SK-N-DZ (cell line): ENCODE results near the gene CXCL9. TPM values are rescaled to one million over a fixed set of nuclear protein-coding genes. Genes with fewer than 3 reads are reported as not detected.
"Not testable (repeated sequence)": the region's sequence is repeated elsewhere in the genome, so short reads cannot be mapped to it uniquely, and the experiment has no call there.

Source experiments
- DNase-seq: peaks from one replicate; pipeline ENCODE4 v3.0.0-alpha.2; 2015; ENCODE audit warnings: low spot score
- polyA plus RNA-seq, 2 experiments: library from polyadenylated mRNA; depleted of rRNA; stranded (reverse); fragments of >200 nt; gene quantifications; 2 replicates each; pipeline ENCODE4 v1.2.3, GENCODE V29; 2014

CXCL9 gene
- not detected in 2 replicates for polyA plus RNA-seq (2014; cell fraction: cytosol; rRNA removed)
- polyA plus RNA-seq (2014; cell fraction: nucleus; rRNA removed), result not detected in 2 replicates

DNA sequence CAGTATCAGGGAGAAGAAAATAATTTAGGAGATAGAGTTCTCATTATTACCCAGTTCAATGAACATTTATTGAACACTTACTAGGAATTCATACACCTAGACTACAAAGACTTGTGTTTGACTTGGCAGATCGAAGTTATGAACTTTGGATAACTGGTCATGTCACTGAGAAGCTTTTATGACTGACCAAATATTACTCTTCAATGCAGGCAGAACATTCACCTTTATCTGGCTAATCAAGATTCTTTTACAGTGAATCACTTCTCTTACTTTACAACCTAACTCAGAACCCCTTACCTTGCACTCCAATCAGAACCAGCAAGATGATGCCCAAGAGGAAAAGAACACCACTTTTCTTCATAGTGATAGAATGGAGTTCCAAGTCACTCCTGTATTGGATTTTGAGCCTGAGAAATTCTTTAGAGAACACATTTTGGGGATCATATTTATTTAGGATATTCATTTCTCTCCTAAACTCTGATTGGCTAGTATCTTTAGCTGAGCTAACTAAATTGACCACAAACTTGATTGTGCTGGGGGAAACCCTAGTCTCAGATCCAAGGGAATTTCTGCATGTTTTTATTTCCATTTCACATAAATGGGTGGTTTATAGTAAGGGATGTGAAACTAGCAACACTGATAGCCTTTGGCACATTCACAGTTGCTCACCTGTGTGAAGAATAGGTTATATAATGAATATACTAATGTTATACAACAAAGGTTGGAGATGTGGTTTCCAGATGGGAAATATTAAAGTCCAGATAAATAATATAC lies at the start of gene CXCL9:
Gene CXCL9, minus strand, starts transcription at position 421 of the 774 bp plus-strand sequence. Its CDS starts 60 bp downstream, at position 361.
- no peak for DNase-seq

DNA sequence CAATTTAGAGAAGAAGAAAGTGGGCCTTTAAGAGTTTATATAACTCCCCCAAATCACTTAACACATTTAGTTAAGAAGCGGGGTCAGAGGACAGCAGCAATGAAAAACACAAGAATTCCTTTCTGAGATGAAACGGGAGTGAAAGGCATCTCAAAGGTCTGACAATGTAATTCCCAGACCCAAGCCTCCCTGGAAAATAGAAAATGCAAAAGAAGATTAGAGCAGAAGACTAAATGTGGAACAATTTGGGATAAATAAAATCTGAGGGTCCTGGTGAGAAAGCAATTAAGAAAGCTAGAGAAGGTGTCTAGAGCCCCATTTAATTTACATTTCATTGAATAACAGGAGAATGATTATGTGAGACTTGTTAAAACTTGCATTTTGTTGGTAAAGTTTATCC lies 48.1 kb upstream of the CXCL9 start:
- DNase-seq, result no peak

GRCh38 chr4:76055016-76055415 lies 47.7 kb upstream of the CXCL9 start:
- DNase-seq, result no peak

DNA sequence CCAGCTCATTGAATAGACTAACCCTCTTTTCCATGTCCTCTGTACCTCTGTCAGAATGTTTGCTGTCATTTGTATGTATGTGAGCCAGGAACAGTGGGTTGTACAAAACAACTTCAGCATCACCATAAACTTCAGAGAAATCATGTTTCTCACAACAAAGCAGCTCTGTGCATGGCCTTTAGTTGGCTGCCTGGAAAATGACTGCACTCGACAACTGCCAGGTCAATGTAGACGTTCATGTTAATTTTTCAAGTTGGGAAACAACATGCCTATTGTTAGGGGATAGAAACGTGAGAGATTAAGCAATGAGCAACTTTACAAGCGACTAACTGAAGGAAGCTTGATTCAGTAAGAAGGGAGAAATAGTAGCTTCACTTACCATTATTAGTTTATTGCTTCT lies 46.4 kb upstream of the CXCL9 start:
- DNase-seq, result no peak

DNA sequence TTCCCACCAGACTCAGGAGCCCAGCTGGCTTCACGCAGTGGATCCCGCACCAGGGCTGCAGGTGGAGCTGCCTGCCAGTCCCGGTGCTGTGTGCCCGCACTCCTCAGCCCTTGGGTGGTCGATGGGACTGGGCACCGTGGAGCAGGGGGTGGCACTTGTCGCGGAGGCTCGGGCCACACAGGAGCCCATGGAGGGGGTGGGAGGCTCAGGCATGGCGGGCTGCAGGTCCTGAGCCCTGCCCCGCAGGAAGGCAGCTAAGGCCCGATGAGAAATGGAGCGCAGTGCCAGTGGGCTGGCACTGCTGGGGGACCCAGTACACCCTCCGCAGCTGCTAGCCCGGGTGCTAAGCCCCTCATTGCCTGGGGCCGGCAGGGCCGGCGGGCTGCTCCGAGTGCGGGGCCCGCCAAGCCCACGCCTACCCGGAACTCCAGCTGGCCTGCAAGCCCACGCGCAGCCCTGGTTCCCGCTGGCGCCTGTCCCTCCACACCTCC lies 43.3 kb upstream of the CXCL9 start:
- DNase-seq, result not testable (repeated sequence)

GRCh38 chr4:76049860-76050416 lies 42.6 kb upstream of the CXCL9 start:
- DNase-seq, result not testable (repeated sequence)

GRCh38 chr4:76044686-76045085 lies 37.4 kb upstream of the CXCL9 start:
- not testable (repeated sequence) for DNase-seq

DNA sequence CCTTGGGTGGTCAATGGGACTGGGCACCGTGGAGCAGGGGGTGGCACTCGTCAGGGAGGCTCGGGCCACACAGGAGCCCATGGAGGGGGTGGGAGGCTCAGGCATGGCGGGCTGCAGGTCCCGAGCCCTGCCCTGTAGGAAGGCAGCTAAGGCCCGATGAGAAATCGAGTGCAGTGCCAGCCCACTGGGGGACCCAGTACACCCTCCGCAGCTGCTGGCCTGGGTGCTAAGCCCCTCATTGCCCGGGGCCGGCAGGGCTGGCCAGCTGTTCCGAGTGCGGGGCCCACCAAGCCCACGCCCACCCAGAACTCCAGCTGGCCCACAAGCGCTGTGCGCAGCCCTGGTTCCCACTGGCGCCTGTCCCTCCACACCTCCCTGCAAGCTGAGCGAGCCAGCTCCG lies 36.0 kb upstream of the CXCL9 start:
- DNase-seq, result not testable (repeated sequence)

DNA sequence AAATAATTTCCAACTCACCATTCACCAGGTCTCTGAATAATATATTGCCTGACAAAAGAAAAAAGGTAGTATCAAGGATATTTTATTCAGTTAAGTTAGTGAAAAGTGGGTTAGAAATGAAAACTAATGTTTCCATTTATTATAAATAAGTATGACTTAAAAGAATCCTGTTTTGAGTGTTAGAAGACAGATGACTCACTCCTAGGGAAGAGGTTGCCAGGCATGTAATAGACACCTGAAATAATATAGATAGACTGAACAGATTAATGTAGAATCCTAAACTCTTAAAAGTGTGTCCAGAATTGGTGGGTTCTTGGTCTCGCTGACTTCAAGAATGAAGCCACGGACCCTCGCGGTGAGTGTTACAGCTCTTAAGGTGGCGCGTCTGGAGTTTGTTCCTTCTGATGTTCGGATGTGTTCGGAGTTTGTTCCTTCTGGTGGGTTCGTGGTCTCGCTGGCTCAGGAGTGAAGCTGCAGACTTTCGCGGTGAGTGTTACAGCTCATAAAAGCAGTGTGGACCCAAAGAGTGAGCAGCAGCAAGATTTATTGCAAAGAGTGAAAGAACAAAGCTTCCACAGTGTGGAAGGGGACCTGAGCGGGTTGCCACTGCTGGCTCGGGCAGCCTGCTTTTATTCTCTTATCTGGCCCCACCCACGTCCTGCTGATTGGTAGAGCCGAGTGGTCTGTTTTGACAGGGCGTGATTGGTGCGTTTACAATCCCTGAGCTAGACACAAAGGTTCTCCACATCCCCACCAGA lies 35.1 kb upstream of the CXCL9 start:
- DNase-seq, result not testable (repeated sequence)

DNA sequence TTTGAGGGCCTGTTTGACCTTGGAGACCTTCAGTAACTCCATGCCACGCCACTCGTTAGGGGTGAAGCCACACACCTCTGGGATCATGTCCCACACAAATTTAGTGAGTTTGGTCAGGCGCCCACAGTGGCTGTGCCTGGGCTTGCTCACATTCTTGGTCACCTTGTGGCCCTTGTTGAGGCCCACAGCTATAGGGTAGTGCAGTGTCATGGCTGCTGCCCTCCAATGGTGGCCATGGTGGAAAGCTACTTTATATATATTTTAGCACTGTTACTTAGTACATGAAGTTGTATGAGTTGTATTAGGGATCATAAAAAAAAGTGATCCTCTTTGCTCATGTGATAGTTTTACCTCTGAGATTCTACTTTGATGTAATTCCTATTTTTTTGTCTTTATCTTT lies 29.5 kb upstream of the CXCL9 start:
- no peak for DNase-seq

DNA sequence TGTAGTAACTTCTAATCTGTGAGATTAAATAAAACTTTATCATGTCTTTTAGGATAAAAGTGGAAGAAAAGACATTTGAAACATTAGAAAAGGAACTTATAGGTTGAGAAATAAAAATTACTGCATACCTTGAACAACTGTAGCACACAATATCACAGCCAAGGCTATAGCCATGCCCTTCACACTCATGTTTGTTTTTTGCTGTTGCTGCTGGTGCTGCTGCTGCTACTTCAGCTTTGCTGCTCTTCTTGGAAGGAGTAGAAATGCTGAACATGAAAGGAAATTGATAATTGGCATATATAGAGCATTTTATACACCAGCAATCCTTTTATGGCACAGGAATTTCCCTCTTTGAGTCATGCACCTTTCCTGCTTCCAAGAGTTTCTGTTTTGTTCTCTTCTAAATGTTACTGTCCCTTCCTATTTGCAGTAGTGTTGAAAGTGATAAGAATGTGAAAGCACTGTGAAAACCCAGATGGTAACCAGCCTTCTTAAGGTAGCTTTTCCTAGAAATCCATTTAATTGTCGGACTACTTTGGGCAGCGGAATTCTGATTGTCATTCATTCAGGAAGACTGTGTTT lies 28.6 kb upstream of the CXCL9 start, which contains the start of gene CXCL11:
Gene CXCL11, minus strand, starts transcription at position 272 of the 582 bp plus-strand sequence. Its CDS starts 83 bp downstream, at position 189.
- no peak for DNase-seq

- DNase-seq, result no peak
Observed at GRCh38 chr4:76035141-76035540, 27.8 kb upstream of the CXCL9 start.

- no peak for DNase-seq
Observed at GRCh38 chr4:76029300-76029699, 22.0 kb upstream of the CXCL9 start.

DNA sequence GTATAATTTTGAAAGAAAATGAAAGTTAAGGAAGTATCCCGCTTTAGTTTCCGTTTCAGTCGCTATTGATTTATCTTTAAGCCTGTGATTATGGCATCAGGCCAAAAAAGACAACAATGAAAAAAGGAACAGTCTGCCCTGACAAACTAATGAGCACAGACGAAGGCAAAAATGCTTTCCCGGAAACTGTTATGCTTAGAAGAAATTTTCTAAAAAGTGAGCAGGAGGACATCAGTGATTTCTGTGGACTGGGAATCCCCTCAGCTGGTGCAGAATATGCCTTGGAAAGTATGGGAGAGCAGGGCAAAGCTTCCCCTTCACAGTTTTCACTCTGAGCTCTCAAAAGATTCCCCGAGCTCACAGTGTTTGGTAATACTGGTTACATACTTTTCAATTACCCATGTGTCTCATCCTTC lies 21.0 kb upstream of the CXCL9 start:
- DNase-seq, result no peak

GRCh38 chr4:76024065-76024464 lies 16.8 kb upstream of the CXCL9 start:
- DNase-seq, result no peak

DNA sequence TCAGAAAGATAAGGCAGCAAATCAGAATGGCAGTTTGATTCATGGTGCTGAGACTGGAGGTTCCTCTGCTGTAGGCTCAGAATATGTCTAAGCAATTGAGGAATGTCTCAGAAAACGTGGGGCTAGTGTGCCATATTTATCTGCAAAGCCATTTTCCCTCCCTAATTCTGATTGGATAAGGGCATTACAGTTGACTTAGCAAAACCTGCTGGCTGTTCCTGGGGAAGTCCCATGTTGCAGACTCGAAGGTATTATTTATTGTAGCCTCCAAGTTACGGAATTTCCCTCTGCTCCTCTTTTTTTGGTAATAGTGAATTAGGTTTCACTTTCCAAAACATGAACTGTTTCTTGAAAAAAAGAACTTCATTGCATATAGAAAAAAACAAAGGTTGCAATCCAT lies 16.1 kb upstream of the CXCL9 start, which contains the start of gene CXCL10:
Gene CXCL10, minus strand, starts transcription at position 109 of the 400 bp plus-strand sequence. Its CDS starts 66 bp downstream, at position 43.
- no peak for DNase-seq

DNA sequence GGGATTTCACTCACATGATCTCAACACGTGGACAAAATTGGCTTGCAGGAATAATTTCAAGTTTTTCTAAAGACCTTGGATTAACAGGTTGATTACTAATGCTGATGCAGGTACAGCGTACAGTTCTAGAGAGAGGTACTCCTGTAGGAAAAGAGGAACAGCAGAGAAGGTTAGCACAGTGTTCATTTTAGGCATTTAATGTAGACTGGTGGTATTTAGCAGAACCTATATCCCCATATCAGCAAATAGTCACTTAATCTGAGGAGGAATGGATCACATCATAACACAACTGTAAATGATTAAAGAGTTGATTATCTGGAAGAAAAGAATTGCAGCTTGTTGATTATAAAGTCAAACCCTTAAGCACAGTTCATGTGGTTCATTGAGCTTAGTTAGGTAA lies 15.4 kb upstream of the CXCL9 start:
- no peak for DNase-seq

GRCh38 chr4:76022031-76022430 lies 14.7 kb upstream of the CXCL9 start:
- DNase-seq, result no peak

DNA sequence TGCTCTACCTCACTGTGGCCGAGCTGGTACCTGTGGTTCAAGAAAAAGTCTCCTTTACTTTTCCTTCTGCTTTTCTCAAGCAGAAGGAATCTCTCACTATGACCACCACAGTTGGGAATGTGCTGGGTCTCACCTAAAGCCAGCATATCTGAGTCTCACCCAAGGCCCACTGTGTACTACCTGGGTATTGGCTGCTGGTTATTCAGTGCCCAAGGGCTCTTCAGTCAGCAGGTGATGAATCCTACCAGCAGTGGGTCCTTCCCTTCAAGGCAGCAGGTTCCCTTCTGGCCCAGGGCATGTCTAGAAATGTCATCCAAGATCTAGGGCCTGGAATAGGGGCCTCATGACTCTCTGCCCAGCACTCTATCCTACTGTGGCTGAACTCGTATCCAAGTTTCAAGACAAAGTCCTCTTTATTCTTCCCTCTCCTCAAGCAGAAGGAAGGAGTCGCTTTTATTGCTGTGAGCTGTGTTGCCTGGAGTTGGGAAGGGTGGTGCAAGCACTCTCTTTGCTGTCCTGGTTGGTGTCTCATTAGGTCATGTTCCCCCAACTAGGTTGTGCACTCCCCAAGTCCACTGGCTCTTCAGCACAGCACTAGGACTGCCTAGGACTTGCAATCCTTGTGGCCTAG lies 9.9 kb upstream of the CXCL9 start:
- no peak for DNase-seq

DNA sequence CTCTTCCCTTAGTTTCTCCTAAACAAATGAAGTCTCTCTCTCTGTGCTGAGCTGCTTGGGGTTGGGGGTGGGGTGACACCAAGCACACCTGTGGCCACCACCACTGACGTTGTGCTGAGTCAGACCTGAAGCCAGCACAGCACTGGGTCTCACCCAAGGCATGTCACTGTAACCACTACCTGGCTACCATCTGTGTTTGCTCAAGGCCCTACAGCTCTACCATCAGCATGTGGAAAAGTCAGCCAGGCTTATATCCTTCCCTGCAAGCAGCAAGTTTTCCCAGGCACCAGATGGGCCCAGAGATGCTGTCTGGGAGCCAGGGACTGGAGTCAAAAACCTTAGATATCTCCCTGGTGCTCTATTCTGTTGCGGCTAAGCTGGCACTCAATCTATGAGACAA lies 9.1 kb upstream of the CXCL9 start:
- no peak for DNase-seq

- DNase-seq, result no peak
Observed at GRCh38 chr4:76013540-76013939, 6.2 kb upstream of the CXCL9 start.
